ENCODE results near the gene KLRC2. TPM values are rescaled to one million over a fixed set of nuclear protein-coding genes. Genes with fewer than 3 reads are reported as not detected.
"Not testable (repeated sequence)": the region's sequence is repeated elsewhere in the genome, so short reads cannot be mapped to it uniquely, and the experiment has no call there.

Gene KLRC2
- total RNA-seq, 1 donor: 0.36 TPM

GRCh38 chr12:10453156-10453555, 17.3 kb upstream of the KLRC2 start, which contains the start of gene KLRC1:
TSS of gene KLRC1 (minus strand) at chr12:10453377. CDS start at chr12:10451156, 2,221 bp downstream.
- Histone ChIP-seq H3K27me3 (ENCODE audit: insufficient read depth, low read length) (no peaks in the 10 kb centered on the region), H3K4me3 (ENCODE audit: insufficient read depth, low read length) (no peak within 1 kb of the TSS), H3K27ac (ENCODE audit: low read depth, low read length) (no peak within 1 kb of the TSS), H3K9me3 (ENCODE audit: low read depth, low read length) (no peaks in the 10 kb centered on the region), H4K20me1 (ENCODE audit: insufficient read depth, low read length) (no peaks in the 10 kb centered on the region), H3K4me2 (ENCODE audit: insufficient read depth, low read length) (no peak within 1 kb of the TSS), H2AFZ (ENCODE audit: low read length) (no peak within 1 kb of the TSS), H3K4me1 (ENCODE audit: insufficient read depth, low read length) (no peaks in the 10 kb centered on the region), H3K36me3 (ENCODE audit: insufficient read depth, low read length) (no peaks in the 10 kb centered on the region), H3K79me2 (ENCODE audit: insufficient read depth, low read length) (no peaks in the 10 kb centered on the region)
- no peak for DNase-seq (ENCODE audit: insufficient read length, low spot score, missing footprints)
- no peak for TF ChIP-seq CTCF (IDR thresholded peaks at IDR 0.05; ENCODE audit: extremely low read depth, low read depth, low read length)

- Histone ChIP-seq H3K9me3 (ENCODE audit: low read depth, low read length) (no peaks in the 10 kb centered on the region), H3K4me1 (ENCODE audit: insufficient read depth, low read length) (no peaks in the 10 kb centered on the region), H4K20me1 (ENCODE audit: insufficient read depth, low read length) (no peaks in the 10 kb centered on the region), H3K4me2 (ENCODE audit: insufficient read depth, low read length) (no peak overlapping the region), H3K79me2 (ENCODE audit: insufficient read depth, low read length) (no peaks in the 10 kb centered on the region), H2AFZ (ENCODE audit: low read length) (peak overlapping the region; percentile 3), H3K27me3 (ENCODE audit: insufficient read depth, low read length) (no peaks in the 10 kb centered on the region), H3K27ac (ENCODE audit: low read depth, low read length) (no peak overlapping the region), H3K36me3 (ENCODE audit: insufficient read depth, low read length) (no peaks in the 10 kb centered on the region), H3K4me3 (ENCODE audit: insufficient read depth, low read length) (no peak overlapping the region)
- no peak for TF ChIP-seq CTCF (IDR thresholded peaks at IDR 0.05; ENCODE audit: extremely low read depth, low read depth, low read length)
- no peak for DNase-seq (ENCODE audit: insufficient read length, low spot score, missing footprints)
These were observed 12.4 kb upstream of the KLRC2 start for GRCh38 chr12:10448236-10448635.

GRCh38 chr12:10446052-10446451, 10.2 kb upstream of the KLRC2 start:
- not testable (repeated sequence) for H3K36me3 ChIP-seq (ENCODE audit: insufficient read depth, low read length); DNase-seq (ENCODE audit: insufficient read length, low spot score, missing footprints); H4K20me1 ChIP-seq (ENCODE audit: insufficient read depth, low read length); H3K4me1 ChIP-seq (ENCODE audit: insufficient read depth, low read length); H2AFZ ChIP-seq (ENCODE audit: low read length); H3K4me3 ChIP-seq (ENCODE audit: insufficient read depth, low read length); H3K79me2 ChIP-seq (ENCODE audit: insufficient read depth, low read length); H3K4me2 ChIP-seq (ENCODE audit: insufficient read depth, low read length); H3K27ac ChIP-seq (ENCODE audit: low read depth, low read length); H3K27me3 ChIP-seq (ENCODE audit: insufficient read depth, low read length); H3K9me3 ChIP-seq (ENCODE audit: low read depth, low read length)

GRCh38 chr12:10441144-10441543, 5.3 kb upstream of the KLRC2 start:
- not testable (repeated sequence) for H3K27ac ChIP-seq (ENCODE audit: low read depth, low read length); H3K4me3 ChIP-seq (ENCODE audit: insufficient read depth, low read length); DNase-seq (ENCODE audit: insufficient read length, low spot score, missing footprints); H3K9me3 ChIP-seq (ENCODE audit: low read depth, low read length); H3K27me3 ChIP-seq (ENCODE audit: insufficient read depth, low read length); H3K4me2 ChIP-seq (ENCODE audit: insufficient read depth, low read length); H3K36me3 ChIP-seq (ENCODE audit: insufficient read depth, low read length); H3K4me1 ChIP-seq (ENCODE audit: insufficient read depth, low read length); H2AFZ ChIP-seq (ENCODE audit: low read length); H4K20me1 ChIP-seq (ENCODE audit: insufficient read depth, low read length); H3K79me2 ChIP-seq (ENCODE audit: insufficient read depth, low read length)

GRCh38 chr12:10439608-10440274, 3.9 kb upstream of the KLRC2 start:
- H3K4me3 ChIP-seq (ENCODE audit: insufficient read depth, low read length); H3K4me2 ChIP-seq (ENCODE audit: insufficient read depth, low read length); H3K27ac ChIP-seq (ENCODE audit: low read depth, low read length); H2AFZ ChIP-seq (ENCODE audit: low read length); DNase-seq (ENCODE audit: insufficient read length, low spot score, missing footprints); H3K36me3 ChIP-seq (ENCODE audit: insufficient read depth, low read length); H3K79me2 ChIP-seq (ENCODE audit: insufficient read depth, low read length); H3K27me3 ChIP-seq (ENCODE audit: insufficient read depth, low read length); H3K9me3 ChIP-seq (ENCODE audit: low read depth, low read length); H3K4me1 ChIP-seq (ENCODE audit: insufficient read depth, low read length); H4K20me1 ChIP-seq (ENCODE audit: insufficient read depth, low read length): not testable (repeated sequence)

- not testable (repeated sequence) for H3K4me1 ChIP-seq (ENCODE audit: insufficient read depth, low read length); H2AFZ ChIP-seq (ENCODE audit: low read length); H3K36me3 ChIP-seq (ENCODE audit: insufficient read depth, low read length); H3K9me3 ChIP-seq (ENCODE audit: low read depth, low read length); H4K20me1 ChIP-seq (ENCODE audit: insufficient read depth, low read length); H3K27me3 ChIP-seq (ENCODE audit: insufficient read depth, low read length); H3K4me2 ChIP-seq (ENCODE audit: insufficient read depth, low read length); H3K79me2 ChIP-seq (ENCODE audit: insufficient read depth, low read length); H3K27ac ChIP-seq (ENCODE audit: low read depth, low read length); DNase-seq (ENCODE audit: insufficient read length, low spot score, missing footprints); H3K4me3 ChIP-seq (ENCODE audit: insufficient read depth, low read length)
These were observed 1.8 kb upstream of the KLRC2 start for GRCh38 chr12:10437601-10438000.

GRCh38 chr12:10430623-10431022, 5.2 kb downstream of the KLRC2 start:
- DNase-seq (ENCODE audit: insufficient read length, low spot score, missing footprints); H3K4me2 ChIP-seq (ENCODE audit: insufficient read depth, low read length); H3K27ac ChIP-seq (ENCODE audit: low read depth, low read length): not testable (repeated sequence)

More at GRCh38 chr12:10430623-10431022, 5.2 kb downstream of the KLRC2 start:
- H3K27me3 ChIP-seq (ENCODE audit: insufficient read depth, low read length); H2AFZ ChIP-seq (ENCODE audit: low read length); H3K79me2 ChIP-seq (ENCODE audit: insufficient read depth, low read length); H3K9me3 ChIP-seq (ENCODE audit: low read depth, low read length); H4K20me1 ChIP-seq (ENCODE audit: insufficient read depth, low read length); H3K4me1 ChIP-seq (ENCODE audit: insufficient read depth, low read length); H3K36me3 ChIP-seq (ENCODE audit: insufficient read depth, low read length); H3K4me3 ChIP-seq (ENCODE audit: insufficient read depth, low read length): not testable (repeated sequence)
